NCI-H524 (cell line): ENCODE measurements around the gene RMDN2.
"Not testable (repeated sequence)": the region's sequence is repeated elsewhere in the genome, so short reads cannot be mapped to it uniquely, and the experiment has no call there.

Source experiments
- DNase-seq, 2 experiments: peaks; one replicate each; lab custom pipeline; 2025; lab: John Stamatoyannopoulos, UW

Gene RMDN2

GRCh38 chr2:37898448-37898847 lies 26.6 kb upstream of the RMDN2 start:
- DNase-seq: no peak

- no peak for DNase-seq
These were observed 22.1 kb upstream of the RMDN2 start for GRCh38 chr2:37902991-37903390.

GRCh38 chr2:37904425-37904824 lies 20.7 kb upstream of the RMDN2 start:
- DNase-seq: no peak

GRCh38 chr2:37904993-37905392 lies 20.1 kb upstream of the RMDN2 start:
- DNase-seq: no peak

- DNase-seq: no peak
These were observed 19.0 kb upstream of the RMDN2 start for GRCh38 chr2:37906131-37906530.

GRCh38 chr2:37907501-37908225 lies 17.4 kb upstream of the RMDN2 start:
- no peak for DNase-seq

GRCh38 chr2:37911296-37911873 lies 13.7 kb upstream of the RMDN2 start:
- DNase-seq: no peak

GRCh38 chr2:37912056-37912455 lies 13.0 kb upstream of the RMDN2 start:
- no peak for DNase-seq

GRCh38 chr2:37912616-37913015 lies 12.5 kb upstream of the RMDN2 start:
- DNase-seq: no peak

GRCh38 chr2:37914340-37914739 lies 10.7 kb upstream of the RMDN2 start:
- no peak for DNase-seq

GRCh38 chr2:37915773-37916172 lies 9.3 kb upstream of the RMDN2 start:
- no peak for DNase-seq

GRCh38 chr2:37916512-37917082 lies 8.5 kb upstream of the RMDN2 start:
- no peak for DNase-seq

GRCh38 chr2:37917281-37918228 lies 7.5 kb upstream of the RMDN2 start:
- no peak for DNase-seq

GRCh38 chr2:37918742-37919186 lies 6.3 kb upstream of the RMDN2 start:
- DNase-seq: no peak

- no peak for DNase-seq
These were observed 5.5 kb upstream of the RMDN2 start for GRCh38 chr2:37919631-37920032.

GRCh38 chr2:37920570-37920969 lies 4.5 kb upstream of the RMDN2 start:
- no peak for DNase-seq

GRCh38 chr2:37921781-37922180 lies 3.3 kb upstream of the RMDN2 start:
- no peak for DNase-seq

GRCh38 chr2:37923308-37924055 lies 1.6 kb upstream of the RMDN2 start:
- no peak for DNase-seq

GRCh38 chr2:37926635-37927034 lies 1.5 kb downstream of the RMDN2 start:
- no peak for DNase-seq

GRCh38 chr2:37928377-37928776 lies 3.3 kb downstream of the RMDN2 start:
- DNase-seq: no peak

GRCh38 chr2:37930392-37930791 lies 5.3 kb downstream of the RMDN2 start:
- DNase-seq: not testable (repeated sequence)

- DNase-seq: not testable (repeated sequence)
These were observed 7.8 kb downstream of the RMDN2 start for GRCh38 chr2:37932873-37933272.
